Spleen (tissue), 7 donors: ENCODE measurements around the gene SFXN5.

Experiments used
- CTCF ChIP-seq, 11 experiments: fragments of 200-600 bp in 7 of 11; fragments of 450-650 bp in 4 of 11; sonication (generic) in 4 of 11; IDR thresholded peaks in 8 of 11; conservative IDR thresholded peaks in 3 of 11; 1 replicate in 7 of 11; 2 replicates in 4 of 11; pipeline versions ENCODE4 v1.4.0 to v1.8.0; 2016 to 2021; ENCODE audit warnings: antibody characterized with exemption in 11 of 11, inconsistent platforms in 4 of 11, mild to moderate bottlenecking in 1 of 11
- POLR2A ChIP-seq, 3 donors: fragments of 450-650 bp; IDR thresholded peaks; one replicate each; pipeline ENCODE4 v1.5.1; 2017; ENCODE audit warnings: antibody characterized with exemption in 3 of 3, mild to moderate bottlenecking in 1 of 3
- donor health status: DM: no; HTN: no; CAD: no; lungs with moderate emphysema.
- donor health status: DM: no; HTN: no; CAD: no.
- donor health status: DM: no; HTN: no; CAD: no.

GRCh38 chr2:73043929-73044832 is 27.3 kb downstream of the SFXN5 start:
- no peak for TF ChIP-seq CTCF (IDR thresholded peaks at IDR 0.05 in 8 of 11, conservative IDR thresholded peaks at IDR 0.05 in 3 of 11)
- no peak for TF ChIP-seq POLR2A (IDR thresholded peaks at IDR 0.05)
